Gastrocnemius medialis (tissue), 4 donors: Measurements from ENCODE around the gene BHMT2. TPM values are rescaled to one million over a fixed set of nuclear protein-coding genes. Genes with fewer than 3 reads are reported as not detected.

ENCODE experiments used
- ATAC-seq, 2 donors: fragments of 150-250 bp; one replicate each; pipeline ENCODE4 v1.9.1; 2016
- DNase-seq, 2 donors: peaks; one replicate each; pipeline ENCODE4 v3.0.0-alpha.2; 2019
- H3K27ac ChIP-seq, 4 donors: fragments of 200-600 bp; sonication (generic); 1 replicate in 1 of 4; 2 replicates in 3 of 4; pipeline ENCODE4 v1.5.1; 2016 to 2018; ENCODE audit warnings: mild to moderate bottlenecking in 2 of 4, moderate library complexity in 1 of 4
- H3K27me3 ChIP-seq, 3 donors: fragments of 200-600 bp; sonication (generic) in 2 of 3; 1 replicate in 1 of 3; 2 replicates in 2 of 3; pipeline versions ENCODE4 v1.5.1 to v1.6.0; 2016 to 2019; ENCODE audit warnings: mild to moderate bottlenecking in 1 of 3, moderate library complexity in 1 of 3
- H3K36me3 ChIP-seq, 2 donors: fragments of 200-600 bp; sonication (generic) in 1 of 2; one replicate each; pipeline ENCODE4 v1.5.1; 2017 to 2018
- H3K4me1 ChIP-seq, 2 donors: fragments of 200-600 bp; sonication (generic) in 1 of 2; one replicate each; pipeline ENCODE4 v1.5.1; 2016 to 2017; ENCODE audit warnings: mild to moderate bottlenecking in 2 of 2
- H3K4me3 ChIP-seq, 4 donors: fragments of 200-600 bp; sonication (generic) in 3 of 4; 1 replicate in 1 of 4; 2 replicates in 3 of 4; pipeline ENCODE4 v1.5.1; 2016 to 2019; ENCODE audit warnings: mild to moderate bottlenecking in 2 of 4
- H3K9me3 ChIP-seq, 3 donors: fragments of 200-600 bp; sonication (generic) in 2 of 3; 1 replicate in 1 of 3; 2 replicates in 2 of 3; pipeline ENCODE4 v1.5.1; 2016 to 2019
- POLR2A ChIP-seq, 2 donors: fragments of 450-650 bp; IDR thresholded peaks; one replicate each; pipeline ENCODE4 v1.6.1; 2017; ENCODE audit warnings: antibody characterized with exemption in 2 of 2, mild to moderate bottlenecking in 2 of 2, moderate library complexity in 2 of 2
- in situ Hi-C, 4 donors: fragments of 200-750 bp; cut with MboI; loops; one replicate each; pipeline versions ENCODE4 v1.15.0 to v1.8.0; 2017; ENCODE audit warnings: low sequenced_read_pairs in 4 of 4
- intact Hi-C: fragments of 100-400 bp; cut with DNase I; formaldehyde crosslinking; loops from one replicate; pipeline ENCODE4 v1.15.1; 2023; ENCODE audit warnings: low total_unique reads
- total RNA-seq, 4 donors: library from RNA; depleted of rRNA; stranded (reverse); fragments of >200 nt; gene quantifications; one replicate each; pipeline versions ENCODE4 v1.1.0 to v1.2.3, GENCODE V29; 2016
- TF ChIP-seq, protein P1 (sequence below), 5 experiments: fragments of 450-650 bp in 3 of 5; fragments of 200-600 bp in 2 of 5; sonication (generic) in 2 of 5; IDR thresholded peaks in 4 of 5; conservative IDR thresholded peaks in 1 of 5; 1 replicate in 4 of 5; 2 replicates in 1 of 5; pipeline ENCODE4 v1.5.1; 2016 to 2019; ENCODE audit warnings: antibody characterized with exemption in 5 of 5, mild to moderate bottlenecking in 3 of 5, moderate library complexity in 3 of 5

Gene BHMT2
- total RNA-seq, 4 donors from 2014 or later, result 3.3 to 7.1 (median 5.0) TPM

DNA sequence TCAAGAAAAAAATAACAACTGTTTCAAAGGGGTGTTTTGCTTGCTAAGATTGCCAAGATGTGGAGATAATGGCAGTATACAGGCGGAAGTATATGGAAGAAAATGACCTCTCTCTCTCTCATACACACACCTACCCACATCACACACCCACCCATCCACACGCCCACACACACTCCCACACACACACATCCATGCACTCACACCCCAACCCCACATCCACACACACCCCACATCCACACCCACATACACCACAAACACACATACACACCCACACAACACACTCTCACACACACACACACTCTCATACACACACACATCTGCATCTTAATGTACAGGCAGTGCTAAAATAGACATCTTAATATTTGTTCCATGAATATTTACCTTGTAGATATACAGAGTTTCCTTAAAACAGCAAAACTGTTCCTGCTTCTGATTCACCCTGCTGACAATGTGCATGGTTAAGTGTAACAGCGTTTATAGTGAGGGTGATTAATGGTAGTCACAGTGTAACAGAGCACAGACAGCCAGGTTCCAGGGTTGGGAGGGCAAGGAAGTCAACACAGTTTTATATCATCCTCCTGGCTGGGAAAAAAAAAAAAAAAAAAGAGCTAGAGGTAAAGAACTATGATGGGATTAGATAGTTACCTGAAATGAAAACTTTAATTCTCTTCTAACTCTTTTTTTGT, 8.3 kb downstream of the BHMT2 start:
- ATAC-seq, result no peak
- no peak for TF ChIP-seq POLR2A (IDR thresholded peaks at IDR 0.05)
- TF ChIP-seq, protein P1, sequence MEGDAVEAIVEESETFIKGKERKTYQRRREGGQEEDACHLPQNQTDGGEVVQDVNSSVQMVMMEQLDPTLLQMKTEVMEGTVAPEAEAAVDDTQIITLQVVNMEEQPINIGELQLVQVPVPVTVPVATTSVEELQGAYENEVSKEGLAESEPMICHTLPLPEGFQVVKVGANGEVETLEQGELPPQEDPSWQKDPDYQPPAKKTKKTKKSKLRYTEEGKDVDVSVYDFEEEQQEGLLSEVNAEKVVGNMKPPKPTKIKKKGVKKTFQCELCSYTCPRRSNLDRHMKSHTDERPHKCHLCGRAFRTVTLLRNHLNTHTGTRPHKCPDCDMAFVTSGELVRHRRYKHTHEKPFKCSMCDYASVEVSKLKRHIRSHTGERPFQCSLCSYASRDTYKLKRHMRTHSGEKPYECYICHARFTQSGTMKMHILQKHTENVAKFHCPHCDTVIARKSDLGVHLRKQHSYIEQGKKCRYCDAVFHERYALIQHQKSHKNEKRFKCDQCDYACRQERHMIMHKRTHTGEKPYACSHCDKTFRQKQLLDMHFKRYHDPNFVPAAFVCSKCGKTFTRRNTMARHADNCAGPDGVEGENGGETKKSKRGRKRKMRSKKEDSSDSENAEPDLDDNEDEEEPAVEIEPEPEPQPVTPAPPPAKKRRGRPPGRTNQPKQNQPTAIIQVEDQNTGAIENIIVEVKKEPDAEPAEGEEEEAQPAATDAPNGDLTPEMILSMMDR (IDR thresholded peaks at IDR 0.05 in 4 of 5, conservative IDR thresholded peaks at IDR 0.05 in 1 of 5), result no peak
- intact Hi-C loops, result loop anchor here (5.0 kb wide), 1 partner anchor 1189 kb away; no protein-coding TSS in a partner anchor
- H3K27me3 ChIP-seq, result no peaks in the 10 kb centered on the region
- H3K4me3 ChIP-seq, result no peak overlapping the region
- H3K9me3 ChIP-seq, result no peaks in the 10 kb centered on the region
- no peak for DNase-seq
- H3K36me3 ChIP-seq, result no peaks in the 10 kb centered on the region
- in situ Hi-C loops, result no loop called here
- no peaks in the 10 kb centered on the region for H3K4me1 ChIP-seq
- H3K27ac ChIP-seq, result no peak overlapping the region

DNA sequence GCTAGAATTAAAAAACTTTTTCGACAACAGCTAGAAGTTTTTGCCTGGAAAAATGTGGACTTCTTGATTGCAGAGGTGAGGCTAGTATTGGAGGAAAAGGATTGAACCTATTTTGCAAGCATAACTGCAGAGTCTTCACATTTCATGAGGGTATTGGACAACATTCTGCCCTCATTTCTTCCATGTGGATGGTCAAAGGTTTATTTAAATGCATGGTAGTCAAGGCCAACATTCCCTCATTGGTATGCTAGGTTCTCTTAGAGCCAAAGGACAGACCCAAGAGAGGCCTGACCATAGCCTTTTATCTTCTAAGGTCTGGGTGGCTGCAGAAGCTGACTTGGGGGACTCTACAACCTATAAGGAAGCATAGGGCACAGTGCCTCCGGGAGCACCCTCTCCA, 11.2 kb downstream of the BHMT2 start:
- Histone ChIP-seq H3K36me3 (no peaks in the 10 kb centered on the region), H3K4me3 (no peak overlapping the region), H3K27me3 (no peaks in the 10 kb centered on the region), H3K27ac (no peak overlapping the region), H3K9me3 (no peaks in the 10 kb centered on the region), H3K4me1 (no peaks in the 10 kb centered on the region)
- intact Hi-C loops (no loop called here), in situ Hi-C loops (no loop called here)
- no peak for TF ChIP-seq POLR2A (IDR thresholded peaks at IDR 0.05)
- TF ChIP-seq, protein P1 (IDR thresholded peaks at IDR 0.05 in 4 of 5, conservative IDR thresholded peaks at IDR 0.05 in 1 of 5), result no peak
- DNase-seq, result no peak
- no peak for ATAC-seq

DNA sequence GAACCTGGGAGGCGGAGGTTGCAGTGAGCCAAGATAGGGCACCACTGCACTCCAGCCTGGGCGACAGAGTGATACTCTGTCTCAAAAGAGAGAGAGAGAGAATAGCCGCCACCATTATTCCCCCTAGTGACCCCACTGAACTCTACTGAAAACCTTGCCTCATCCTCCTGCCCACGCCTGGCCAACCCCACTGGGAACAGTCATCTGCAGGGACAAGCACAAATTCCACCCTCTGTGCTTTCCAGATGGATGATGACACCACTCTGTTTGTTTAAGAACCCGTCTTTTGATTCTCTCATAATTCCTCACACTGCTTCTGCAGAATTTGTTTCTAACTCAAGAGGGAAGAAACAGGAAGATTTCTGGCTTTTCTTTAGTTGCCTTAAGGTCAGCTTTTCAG, 12.2 kb downstream of the BHMT2 start:
- ATAC-seq, result no peak
- Histone ChIP-seq H3K4me3 (no peak overlapping the region), H3K36me3 (no peaks in the 10 kb centered on the region), H3K4me1 (no peaks in the 10 kb centered on the region), H3K9me3 (no peaks in the 10 kb centered on the region), H3K27me3 (no peaks in the 10 kb centered on the region), H3K27ac (no peak overlapping the region)
- DNase-seq, result no peak
- intact Hi-C loops (no loop called here), in situ Hi-C loops (no loop called here)
- TF ChIP-seq, protein P1 (IDR thresholded peaks at IDR 0.05 in 4 of 5, conservative IDR thresholded peaks at IDR 0.05 in 1 of 5), result no peak
- no peak for TF ChIP-seq POLR2A (IDR thresholded peaks at IDR 0.05)

DNA sequence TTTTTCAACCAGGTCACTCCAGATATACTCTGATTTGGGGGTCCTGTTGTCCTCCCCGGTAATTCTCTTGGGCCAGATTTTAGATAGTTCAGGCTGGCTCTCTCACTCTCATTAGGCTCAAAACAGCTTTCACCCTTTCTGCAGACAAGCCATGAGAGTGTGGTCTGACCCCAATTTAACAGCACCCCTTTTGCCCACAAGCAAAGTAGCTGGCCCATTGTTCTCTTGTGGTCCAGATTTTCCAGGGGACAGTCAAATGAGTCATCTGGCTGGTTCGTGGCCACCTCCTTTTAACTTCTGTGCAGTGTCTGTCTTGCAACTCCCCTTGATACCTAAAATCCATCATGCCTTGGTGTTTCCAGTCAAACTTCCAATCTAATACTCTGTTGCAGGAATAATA, 16.5 kb downstream of the BHMT2 start:
- Histone ChIP-seq H3K27ac (no peak overlapping the region), H3K4me1 (peaks cover 0 to 6% of the 10 kb centered on the region in 2 donors), H3K36me3 (no peaks in the 10 kb centered on the region), H3K4me3 (no peak overlapping the region), H3K27me3 (no peaks in the 10 kb centered on the region), H3K9me3 (no peaks in the 10 kb centered on the region)
- DNase-seq, result no peak
- no peak for TF ChIP-seq POLR2A (IDR thresholded peaks at IDR 0.05)
- TF ChIP-seq, protein P1 (IDR thresholded peaks at IDR 0.05 in 4 of 5, conservative IDR thresholded peaks at IDR 0.05 in 1 of 5), result no peak
- in situ Hi-C loops (no loop called here), intact Hi-C loops (no loop called here)
- ATAC-seq, result no peak

DNA sequence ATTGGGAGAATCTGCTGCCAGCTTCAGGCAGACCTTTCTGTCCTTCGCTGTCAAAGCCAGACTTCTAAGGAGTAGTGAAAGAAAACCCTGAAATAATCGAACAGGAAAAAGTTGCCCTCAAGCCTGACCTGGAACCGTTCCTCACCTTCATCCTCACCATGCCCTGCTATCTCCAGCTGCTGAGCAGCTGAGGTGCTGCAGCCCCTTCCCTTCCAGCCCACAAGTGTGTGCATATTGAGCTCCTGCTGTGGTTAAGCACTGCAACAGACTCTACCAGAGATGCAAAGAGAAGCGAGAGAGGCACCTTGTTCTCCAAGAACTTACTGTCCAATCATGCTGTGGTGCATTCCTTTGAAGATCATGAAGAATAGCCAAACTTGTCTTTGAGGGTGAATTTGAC, 18.9 kb downstream of the BHMT2 start:
- ATAC-seq, result no peak
- TF ChIP-seq, protein P1 (IDR thresholded peaks at IDR 0.05 in 4 of 5, conservative IDR thresholded peaks at IDR 0.05 in 1 of 5), result no peak
- no peak for TF ChIP-seq POLR2A (IDR thresholded peaks at IDR 0.05)
- Histone ChIP-seq H3K36me3 (no peaks in the 10 kb centered on the region), H3K4me1 (peaks cover 0 to 6% of the 10 kb centered on the region in 2 donors), H3K4me3 (no peak overlapping the region), H3K27me3 (no peaks in the 10 kb centered on the region), H3K9me3 (no peaks in the 10 kb centered on the region), H3K27ac (no peak overlapping the region)
- DNase-seq, result no peak
- intact Hi-C loops (no loop called here), in situ Hi-C loops (no loop called here)
